PFSK-1 (cell line): ENCODE data around the gene TEX19.

Experiments used
- FOXP2 ChIP-seq: optimal IDR thresholded peaks from 2 replicates; pipeline ENCODE3; 2011; ENCODE audit warnings: borderline replicate concordance, control low read depth, inconsistent platforms; ENCODE audit not compliant: insufficient read depth; ENCODE audit errors: extremely low read length, extremely low read depth
- POLR2AphosphoS5 ChIP-seq: IDR thresholded peaks from 2 replicates; pipeline ENCODE4 v1.6.1; 2012; ENCODE audit warnings: low read depth, mild to moderate bottlenecking, control low read depth, low read length, moderate library complexity
- SIN3A ChIP-seq: IDR thresholded peaks from 2 replicates; pipeline ENCODE4 v1.6.1; 2012; ENCODE audit warnings: mild to moderate bottlenecking, low read length, moderate library complexity, borderline replicate concordance; ENCODE audit not compliant: insufficient read depth
- TAF1 ChIP-seq: IDR thresholded peaks from 2 replicates; pipeline ENCODE4 v1.6.1; 2012; ENCODE audit warnings: low read length, control low read depth, borderline replicate concordance; ENCODE audit not compliant: insufficient read depth
- TF ChIP-seq, protein P1 (sequence below), 2 experiments: IDR thresholded peaks; 2 replicates each; pipeline versions ENCODE4 v1.6.1 to v1.8.0; 2011 to 2012; ENCODE audit warnings: low read depth in 2 of 2, low read length in 2 of 2, control low read depth in 1 of 2, inconsistent platforms in 1 of 2, mild to moderate bottlenecking in 1 of 2, moderate library complexity in 1 of 2; ENCODE audit not compliant: insufficient read depth in 1 of 2

DNA sequence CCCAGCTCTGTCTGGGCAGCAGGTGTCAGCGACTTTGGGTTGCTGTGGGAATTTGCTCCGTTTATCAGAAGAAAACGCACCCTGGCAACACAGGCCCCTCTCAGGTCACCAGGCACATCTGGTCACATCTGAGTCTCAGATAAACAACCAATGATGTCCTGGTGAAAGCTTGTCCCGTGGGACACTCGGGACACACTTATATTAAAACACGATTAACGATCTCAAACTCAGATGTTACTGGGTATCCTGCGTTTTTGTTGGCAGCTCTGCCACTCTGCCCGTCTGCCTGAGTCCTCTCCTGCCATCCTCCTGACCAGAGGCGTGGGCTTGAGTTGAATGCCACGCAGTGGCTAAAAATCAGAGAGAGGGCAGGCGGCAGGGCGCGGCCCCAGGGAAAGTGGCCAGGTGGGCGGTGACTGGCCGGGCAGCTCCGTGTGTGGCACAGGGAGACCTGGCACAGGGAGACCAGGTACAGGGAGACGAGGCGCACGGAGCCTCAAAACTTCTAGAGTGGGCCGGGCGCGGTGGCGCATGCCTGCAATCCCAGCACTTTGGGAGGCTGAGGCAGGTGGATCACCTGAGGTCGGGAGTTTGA lies 27.6 kb upstream of the TEX19 start:
- TF ChIP-seq TAF1: no peak
- TF ChIP-seq, protein P1, sequence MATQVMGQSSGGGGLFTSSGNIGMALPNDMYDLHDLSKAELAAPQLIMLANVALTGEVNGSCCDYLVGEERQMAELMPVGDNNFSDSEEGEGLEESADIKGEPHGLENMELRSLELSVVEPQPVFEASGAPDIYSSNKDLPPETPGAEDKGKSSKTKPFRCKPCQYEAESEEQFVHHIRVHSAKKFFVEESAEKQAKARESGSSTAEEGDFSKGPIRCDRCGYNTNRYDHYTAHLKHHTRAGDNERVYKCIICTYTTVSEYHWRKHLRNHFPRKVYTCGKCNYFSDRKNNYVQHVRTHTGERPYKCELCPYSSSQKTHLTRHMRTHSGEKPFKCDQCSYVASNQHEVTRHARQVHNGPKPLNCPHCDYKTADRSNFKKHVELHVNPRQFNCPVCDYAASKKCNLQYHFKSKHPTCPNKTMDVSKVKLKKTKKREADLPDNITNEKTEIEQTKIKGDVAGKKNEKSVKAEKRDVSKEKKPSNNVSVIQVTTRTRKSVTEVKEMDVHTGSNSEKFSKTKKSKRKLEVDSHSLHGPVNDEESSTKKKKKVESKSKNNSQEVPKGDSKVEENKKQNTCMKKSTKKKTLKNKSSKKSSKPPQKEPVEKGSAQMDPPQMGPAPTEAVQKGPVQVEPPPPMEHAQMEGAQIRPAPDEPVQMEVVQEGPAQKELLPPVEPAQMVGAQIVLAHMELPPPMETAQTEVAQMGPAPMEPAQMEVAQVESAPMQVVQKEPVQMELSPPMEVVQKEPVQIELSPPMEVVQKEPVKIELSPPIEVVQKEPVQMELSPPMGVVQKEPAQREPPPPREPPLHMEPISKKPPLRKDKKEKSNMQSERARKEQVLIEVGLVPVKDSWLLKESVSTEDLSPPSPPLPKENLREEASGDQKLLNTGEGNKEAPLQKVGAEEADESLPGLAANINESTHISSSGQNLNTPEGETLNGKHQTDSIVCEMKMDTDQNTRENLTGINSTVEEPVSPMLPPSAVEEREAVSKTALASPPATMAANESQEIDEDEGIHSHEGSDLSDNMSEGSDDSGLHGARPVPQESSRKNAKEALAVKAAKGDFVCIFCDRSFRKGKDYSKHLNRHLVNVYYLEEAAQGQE (IDR thresholded peaks at IDR 0.05; ENCODE audit: insufficient read depth in 1 of 2, low read depth in 2 of 2, low read length in 2 of 2): no peak
- no peak for TF ChIP-seq POLR2AphosphoS5
- no peak for TF ChIP-seq SIN3A
- TF ChIP-seq FOXP2: no peak
